ENCODE measurements around the gene C11orf65. TPM values are rescaled to one million over a fixed set of nuclear protein-coding genes. Genes with fewer than 3 reads are reported as not detected.
"Not testable (repeated sequence)": the region's sequence is repeated elsewhere in the genome, so short reads cannot be mapped to it uniquely, and the experiment has no call there.

Gene C11orf65
- total RNA-seq, 4 donors from 2014 or later, result 0.30 to 3.8 (median 1.8) TPM

GRCh38 chr11:108435066-108435465, 32.3 kb downstream of the C11orf65 start:
- Histone ChIP-seq H3K36me3 (no peaks in the 10 kb centered on the region), H3K4me1 (no peaks in the 10 kb centered on the region), H3K27me3 (no peaks in the 10 kb centered on the region), H3K4me3 (no peak overlapping the region), H3K9me3 (no peaks in the 10 kb centered on the region), H3K27ac (no peak overlapping the region)
- no peak for DNase-seq (ENCODE audit: low spot score in 2 of 2)
- TF ChIP-seq EP300 (IDR thresholded peaks at IDR 0.05) (no peak), CTCF (IDR thresholded peaks at IDR 0.05) (no peak), POLR2AphosphoS5 (IDR thresholded peaks at IDR 0.05) (no peak), POLR2A (IDR thresholded peaks at IDR 0.05) (no peak)
- 87% methylated on average over 1 of the region's 1 CpG for WGBS

GRCh38 chr11:108432783-108433182, 34.5 kb downstream of the C11orf65 start:
- H3K27me3 ChIP-seq, result no peaks in the 10 kb centered on the region
- no peaks in the 10 kb centered on the region for H3K36me3 ChIP-seq
- TF ChIP-seq POLR2A (IDR thresholded peaks at IDR 0.05) (no peak), CTCF (IDR thresholded peaks at IDR 0.05) (no peak), EP300 (IDR thresholded peaks at IDR 0.05) (no peak), POLR2AphosphoS5 (IDR thresholded peaks at IDR 0.05) (no peak)
- no peak overlapping the region for H3K27ac ChIP-seq
- no peaks in the 10 kb centered on the region for H3K4me1 ChIP-seq
- DNase-seq (ENCODE audit: low spot score in 2 of 2), result no peak
- H3K9me3 ChIP-seq, result no peaks in the 10 kb centered on the region
- H3K4me3 ChIP-seq, result no peak overlapping the region

- H3K27me3 ChIP-seq, result no peaks in the 10 kb centered on the region
- H3K36me3 ChIP-seq, result no peaks in the 10 kb centered on the region
- no peaks in the 10 kb centered on the region for H3K4me1 ChIP-seq
- DNase-seq (ENCODE audit: low spot score in 2 of 2), result no peak
- H3K4me3 ChIP-seq, result no peak overlapping the region
- no peak overlapping the region for H3K27ac ChIP-seq
- WGBS, result 88% methylated on average over 1 of the region's 1 CpG
- H3K9me3 ChIP-seq, result no peaks in the 10 kb centered on the region
- TF ChIP-seq CTCF (IDR thresholded peaks at IDR 0.05), result no peak
- no peak for TF ChIP-seq EP300 (IDR thresholded peaks at IDR 0.05)
- no peak for TF ChIP-seq POLR2AphosphoS5 (IDR thresholded peaks at IDR 0.05)
- TF ChIP-seq POLR2A (IDR thresholded peaks at IDR 0.05), result no peak
Observed at GRCh38 chr11:108431997-108432396, 35.3 kb downstream of the C11orf65 start.

GRCh38 chr11:108431370-108431769, 36.0 kb downstream of the C11orf65 start:
- no peak overlapping the region for H3K27ac ChIP-seq
- no peak for DNase-seq (ENCODE audit: low spot score in 2 of 2)
- H3K4me3 ChIP-seq, result no peak overlapping the region
- no peaks in the 10 kb centered on the region for H3K27me3 ChIP-seq
- H3K36me3 ChIP-seq, result no peaks in the 10 kb centered on the region
- H3K9me3 ChIP-seq, result no peaks in the 10 kb centered on the region
- 84% methylated on average over 1 of the region's 1 CpG for WGBS
- TF ChIP-seq POLR2A (IDR thresholded peaks at IDR 0.05) (no peak), POLR2AphosphoS5 (IDR thresholded peaks at IDR 0.05) (no peak), CTCF (IDR thresholded peaks at IDR 0.05) (no peak), EP300 (IDR thresholded peaks at IDR 0.05) (no peak)
- H3K4me1 ChIP-seq, result no peaks in the 10 kb centered on the region

GRCh38 chr11:108417551-108417950, 49.8 kb downstream of the C11orf65 start:
- not testable (repeated sequence) for H3K9me3 ChIP-seq; H3K4me3 ChIP-seq; DNase-seq (ENCODE audit: low spot score in 2 of 2); H3K27me3 ChIP-seq; H3K36me3 ChIP-seq; H3K27ac ChIP-seq; H3K4me1 ChIP-seq
- 72% methylated on average over 2 of the region's 2 CpGs for WGBS

GRCh38 chr11:108414958-108415357, 52.4 kb downstream of the C11orf65 start:
- TF ChIP-seq POLR2A (IDR thresholded peaks at IDR 0.05) (no peak), POLR2AphosphoS5 (IDR thresholded peaks at IDR 0.05) (no peak), CTCF (IDR thresholded peaks at IDR 0.05) (no peak), EP300 (IDR thresholded peaks at IDR 0.05) (no peak)
- Histone ChIP-seq H3K9me3 (no peaks in the 10 kb centered on the region), H3K4me3 (no peak overlapping the region), H3K27ac (no peak overlapping the region), H3K27me3 (no peaks in the 10 kb centered on the region), H3K36me3 (no peaks in the 10 kb centered on the region), H3K4me1 (no peaks in the 10 kb centered on the region)
- DNase-seq (ENCODE audit: low spot score in 2 of 2), result no peak
